ENCODE measurements around the gene CASP2.
"Not testable (repeated sequence)": the region's sequence is repeated elsewhere in the genome, so short reads cannot be mapped to it uniquely, and the experiment has no call there.

CASP2 gene

DNA sequence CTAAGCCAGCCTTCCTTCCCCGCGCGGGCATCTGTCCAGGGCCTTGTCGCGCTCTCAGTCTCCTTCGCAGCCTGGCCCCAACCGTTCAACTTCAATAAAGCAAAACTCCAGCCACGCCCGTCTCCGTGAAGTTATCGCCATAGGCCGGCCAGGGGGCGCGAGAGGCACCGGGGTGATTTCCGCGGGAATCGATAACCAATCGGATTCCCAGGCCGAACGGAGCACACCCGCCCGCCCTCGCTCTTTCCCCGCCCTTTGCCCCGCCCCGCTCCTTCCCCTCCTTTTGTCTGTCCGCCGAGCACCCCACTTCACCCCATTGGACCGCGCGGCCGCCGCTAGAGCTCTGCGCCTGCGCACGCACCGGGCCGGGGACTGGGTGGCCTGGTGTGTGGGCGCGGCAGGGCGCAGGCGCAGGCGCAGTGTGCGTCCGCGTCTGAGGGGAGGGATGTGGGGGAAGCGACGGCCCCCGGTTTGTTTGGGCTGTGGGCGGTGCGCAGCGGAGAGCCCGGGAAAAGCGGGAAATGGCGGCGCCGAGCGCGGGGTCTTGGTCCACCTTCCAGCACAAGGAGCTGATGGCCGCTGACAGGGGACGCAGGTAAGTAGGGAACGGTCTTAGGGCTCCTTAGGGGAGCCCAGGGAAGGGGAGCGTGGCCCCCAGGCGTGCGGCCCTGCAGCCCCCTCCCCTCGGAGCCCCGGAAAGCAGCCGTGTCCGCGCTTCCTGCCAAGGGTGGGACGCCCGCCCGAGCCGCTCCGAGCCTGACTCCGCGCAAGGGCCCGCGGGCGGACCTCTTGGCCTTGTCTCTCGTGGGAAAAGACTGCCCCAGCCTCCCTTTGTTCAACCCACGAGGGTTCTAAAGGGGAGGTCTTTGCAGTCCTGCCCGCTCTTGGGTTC, at the start of gene CASP2:
Gene CASP2, plus strand, starts transcription at position 417 of the 892 bp plus-strand sequence. Its CDS starts 105 bp downstream, at position 522.
- peak; percentile 95 for DNase-seq

DNA sequence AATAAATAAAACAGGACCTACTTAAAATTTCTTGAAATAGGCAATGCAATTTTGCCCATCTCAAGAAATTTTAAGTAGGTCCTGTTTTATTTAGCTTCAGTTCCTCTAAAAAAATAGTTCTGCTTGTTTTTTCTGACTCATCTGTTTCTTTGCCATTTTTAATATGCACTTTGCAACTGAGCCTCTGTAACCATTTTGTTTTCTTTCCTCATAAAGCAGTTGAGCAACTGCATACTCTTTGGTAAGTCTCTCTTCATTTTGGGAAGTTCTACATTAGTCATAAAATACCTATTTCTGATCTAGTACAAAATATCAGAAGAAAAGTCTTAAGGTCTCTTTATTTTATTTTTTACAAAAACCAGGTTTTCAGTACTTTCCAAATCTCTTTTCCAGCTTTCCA, 48.3 kb upstream of the CASP2 start:
- DNase-seq = peak; percentile 95

DNA sequence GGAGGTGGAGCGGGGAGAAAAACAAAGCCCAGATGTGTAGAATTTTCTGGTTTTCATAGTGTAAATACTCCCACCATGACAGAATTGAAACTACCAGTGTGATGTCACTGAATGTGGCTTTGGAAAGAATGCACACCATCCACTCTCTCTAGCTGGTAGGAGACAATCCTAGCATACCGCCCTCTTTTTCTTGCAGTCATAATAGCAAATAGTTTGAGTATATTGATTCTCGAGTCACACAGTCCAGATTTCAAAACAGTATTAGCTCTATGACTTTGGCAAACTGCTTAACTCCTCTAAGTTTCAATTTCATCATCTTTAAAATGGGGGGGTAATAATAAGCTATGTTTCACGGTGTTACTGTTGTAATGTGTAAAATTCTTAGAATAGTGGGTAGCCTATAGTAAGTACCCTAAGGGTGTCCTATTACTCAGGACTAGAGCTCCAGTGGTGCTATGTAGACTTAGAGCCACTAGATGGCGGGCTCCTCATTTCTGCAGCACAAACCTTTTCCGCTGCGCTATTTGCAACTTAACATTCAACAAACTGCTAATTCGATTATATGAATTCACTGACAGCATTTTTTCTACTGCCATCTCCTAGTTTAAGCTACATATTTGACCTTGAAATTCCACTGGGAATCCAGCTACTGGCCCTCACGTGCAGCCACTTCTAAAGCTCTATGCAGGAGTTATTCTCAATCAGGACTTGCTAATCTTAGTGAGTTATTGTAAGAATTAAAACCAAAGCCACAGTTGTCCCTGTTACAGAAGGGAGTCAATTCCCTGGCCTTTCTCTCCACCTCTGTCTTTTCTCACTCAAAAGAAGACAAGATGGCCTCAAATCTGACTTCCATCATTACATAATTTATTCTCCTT, 47.6 kb upstream of the CASP2 start:
- DNase-seq = peak; percentile 75

DNA sequence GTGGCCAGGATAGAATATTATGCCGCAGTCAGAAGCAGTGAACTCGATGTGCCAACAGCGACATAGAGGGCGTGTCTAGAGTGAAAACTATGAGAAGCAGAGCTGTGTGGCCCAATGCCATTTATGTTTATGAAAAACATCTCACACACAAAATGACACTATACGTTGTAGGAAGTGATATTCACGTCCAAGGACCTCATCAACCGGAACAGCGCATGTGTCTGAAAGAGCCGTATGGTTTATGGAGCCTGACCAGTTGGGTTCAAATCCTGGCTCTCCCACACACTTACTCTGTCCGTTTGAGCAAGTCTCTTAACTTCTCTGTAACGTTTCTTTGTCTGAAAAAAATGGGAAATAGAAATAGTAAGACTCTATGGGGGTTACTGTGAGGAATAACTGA, 45.8 kb upstream of the CASP2 start:
- peak; percentile 63 for DNase-seq

DNA sequence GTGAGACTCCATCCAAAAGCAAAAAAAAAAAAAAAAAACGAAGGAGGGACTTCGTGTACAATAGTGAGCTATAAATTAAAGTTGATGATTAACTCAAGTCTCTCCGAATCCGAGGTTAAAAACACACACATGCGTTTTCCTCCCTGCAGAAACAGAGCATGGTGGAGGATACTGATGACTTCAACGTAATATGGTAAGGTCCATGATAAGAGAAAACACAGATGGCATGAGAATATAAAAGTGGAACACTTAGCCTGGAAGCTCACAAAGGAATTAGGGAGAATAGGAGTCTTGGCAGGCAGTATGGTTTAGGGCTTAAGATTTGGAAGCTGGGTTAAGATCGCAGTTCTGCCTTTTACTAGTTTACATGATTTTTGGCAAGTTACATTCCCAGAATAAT, 45.0 kb upstream of the CASP2 start:
- no peak for DNase-seq

DNA sequence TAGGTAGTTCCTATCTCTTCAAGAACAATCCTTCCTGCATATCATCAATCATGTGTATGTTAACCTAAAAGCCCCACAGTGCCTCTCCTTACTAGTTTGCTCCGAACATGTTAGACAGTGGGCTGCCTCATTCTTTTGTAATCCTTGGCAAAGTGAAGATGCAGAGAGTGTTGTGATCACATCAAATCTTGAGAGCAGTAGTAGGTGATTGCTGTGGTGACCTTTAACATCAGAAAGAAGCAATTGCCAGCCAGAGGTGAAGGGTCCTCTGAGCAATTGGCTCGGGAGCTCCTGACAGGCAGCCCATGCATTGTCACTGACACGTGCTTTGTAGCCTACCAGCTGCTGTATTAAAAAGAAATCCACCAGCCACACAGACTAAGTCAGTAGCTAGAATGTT, 44.5 kb upstream of the CASP2 start:
- DNase-seq = no peak

DNA sequence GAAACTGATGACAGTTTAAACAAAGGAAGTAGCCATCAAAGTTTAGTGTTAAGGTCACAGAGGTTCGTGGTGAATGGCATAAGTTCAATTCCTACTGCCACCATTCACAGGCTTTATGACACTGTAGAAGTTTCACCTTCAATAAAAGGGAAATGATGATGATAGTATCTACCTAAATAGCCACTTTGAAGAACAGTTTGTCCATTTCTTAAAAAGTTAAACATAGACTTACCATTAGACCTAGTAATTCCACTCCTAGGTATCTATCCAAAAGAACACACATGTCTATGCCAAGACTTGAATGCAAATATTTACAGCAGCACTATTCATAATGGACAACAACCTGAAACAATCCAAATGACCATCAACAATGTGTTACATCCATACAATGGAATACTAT, 43.8 kb upstream of the CASP2 start:
- DNase-seq = no peak

DNA sequence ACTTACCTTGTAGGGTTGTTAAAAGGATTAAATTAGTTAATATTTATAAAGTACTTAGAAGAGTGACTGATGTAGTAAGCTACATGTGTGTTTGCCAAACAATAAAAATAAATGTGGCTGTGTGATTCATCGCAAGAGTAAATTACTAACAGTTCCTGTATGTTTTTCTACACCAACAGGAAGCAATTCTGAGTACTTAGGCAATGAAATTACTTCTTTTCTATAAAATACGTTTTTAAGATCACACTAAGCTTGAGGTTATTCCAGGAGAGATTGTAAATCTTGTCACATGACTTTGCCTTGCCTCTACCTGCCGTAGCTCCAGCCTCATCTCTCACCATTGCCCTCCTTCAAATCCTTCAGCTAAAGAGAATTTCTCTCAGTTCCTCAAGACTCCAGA, 43.0 kb upstream of the CASP2 start:
- DNase-seq = peak; percentile 83

DNA sequence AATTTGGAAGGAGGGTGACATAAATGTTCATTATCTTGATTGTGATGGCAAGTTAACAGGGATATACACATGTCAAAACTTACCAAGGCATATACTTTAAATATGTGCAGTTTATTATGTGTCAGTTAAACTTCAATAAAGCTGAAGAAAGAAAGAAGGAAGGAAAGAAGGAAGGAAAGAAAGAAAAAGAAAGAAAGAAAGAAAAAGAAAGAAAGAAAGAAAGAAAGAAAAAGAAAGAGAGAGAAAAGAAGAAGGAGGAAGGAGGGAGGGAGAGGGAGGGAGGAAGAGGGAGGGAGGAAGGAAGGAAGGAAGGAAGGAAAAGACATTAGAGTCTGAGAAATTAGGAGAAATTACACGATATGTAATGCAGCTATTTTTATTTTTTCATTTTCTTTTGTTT, 40.8 kb upstream of the CASP2 start:
- DNase-seq = no peak

DNA sequence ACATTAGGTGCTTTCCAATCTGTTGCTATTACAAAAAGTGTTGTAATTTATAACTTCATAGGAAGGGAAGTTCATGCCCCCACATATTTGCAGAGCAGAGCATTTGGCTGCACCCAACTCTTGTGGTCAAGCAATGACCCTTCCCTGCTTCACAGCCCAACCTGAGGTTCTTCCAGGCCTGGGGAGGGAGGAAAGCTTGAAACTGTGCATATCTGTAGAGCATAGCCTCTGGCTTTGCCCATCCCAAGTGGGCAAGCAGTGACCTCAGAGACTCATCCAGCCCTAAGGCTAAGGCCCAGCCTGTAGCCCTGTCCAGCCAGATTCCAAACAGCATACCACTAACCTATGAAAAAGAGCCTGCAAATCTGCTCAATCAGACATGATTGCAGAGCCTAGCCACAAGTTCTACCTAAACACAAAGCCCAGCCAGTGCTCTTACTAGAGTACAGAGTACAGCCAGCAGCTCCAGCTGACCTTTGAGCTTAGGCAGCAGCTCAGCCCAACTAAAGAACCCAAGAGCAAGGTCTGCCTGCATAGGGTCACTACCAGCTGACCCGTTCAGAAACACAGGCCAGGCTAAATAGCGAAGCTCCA, 39.3 kb upstream of the CASP2 start:
- DNase-seq = peak; percentile 57

DNA sequence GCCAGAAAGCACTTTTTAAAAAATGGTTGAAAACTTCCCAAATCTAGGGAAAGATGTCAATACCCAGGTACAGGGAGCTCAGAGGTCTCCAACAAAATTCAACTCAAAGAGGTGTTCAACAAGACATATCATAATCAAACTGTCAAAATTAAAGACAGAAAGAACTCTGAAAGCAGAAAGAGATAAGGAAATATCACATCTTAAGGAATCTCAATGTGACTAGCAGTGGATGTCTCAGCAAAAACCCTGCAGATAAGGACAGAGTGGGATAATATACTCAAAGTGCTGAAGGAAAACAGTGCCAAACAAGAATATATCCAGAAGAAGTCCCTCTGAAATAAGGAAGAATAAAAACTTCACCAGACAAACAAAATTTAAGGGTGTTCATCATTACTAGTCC, 38.0 kb upstream of the CASP2 start:
- DNase-seq = no peak

DNA sequence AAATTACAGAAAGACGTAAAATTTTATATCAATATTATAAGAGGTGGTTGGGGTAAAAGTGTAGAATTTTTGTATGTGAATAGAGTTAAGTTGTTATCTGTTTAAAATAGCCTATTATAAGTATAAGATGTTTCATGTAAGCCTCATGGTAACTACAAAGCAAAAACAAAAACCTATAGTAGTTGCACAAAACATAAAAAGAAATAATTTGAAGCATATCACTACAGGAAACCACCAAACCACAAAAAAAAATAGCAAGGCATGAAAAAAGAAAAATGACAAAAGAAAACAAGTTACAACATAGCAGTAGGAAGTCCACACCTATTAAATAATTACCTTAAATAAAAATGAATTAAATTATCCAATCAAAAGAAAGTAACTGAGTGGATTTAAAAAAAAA, 37.3 kb upstream of the CASP2 start:
- DNase-seq = no peak

DNA sequence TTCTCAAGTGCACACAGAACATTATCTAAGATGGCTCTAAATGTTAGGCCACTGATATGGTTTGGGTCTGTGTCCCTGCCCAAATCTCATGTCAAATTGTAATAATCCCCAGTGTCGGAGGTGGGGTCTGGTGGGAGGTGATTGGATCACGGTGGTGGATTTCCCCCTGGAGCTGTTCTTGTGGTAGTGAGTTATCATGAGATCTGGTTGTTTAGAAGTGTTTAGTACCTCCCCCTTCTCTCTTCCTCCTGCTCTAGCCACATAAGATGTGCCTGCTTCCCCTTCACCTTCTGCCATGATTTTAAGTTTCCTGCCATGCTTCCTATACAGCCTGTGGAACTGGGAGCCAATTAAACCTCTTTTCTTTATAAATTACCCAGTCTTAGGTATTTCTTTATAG, 36.1 kb upstream of the CASP2 start:
- DNase-seq = no peak

DNA sequence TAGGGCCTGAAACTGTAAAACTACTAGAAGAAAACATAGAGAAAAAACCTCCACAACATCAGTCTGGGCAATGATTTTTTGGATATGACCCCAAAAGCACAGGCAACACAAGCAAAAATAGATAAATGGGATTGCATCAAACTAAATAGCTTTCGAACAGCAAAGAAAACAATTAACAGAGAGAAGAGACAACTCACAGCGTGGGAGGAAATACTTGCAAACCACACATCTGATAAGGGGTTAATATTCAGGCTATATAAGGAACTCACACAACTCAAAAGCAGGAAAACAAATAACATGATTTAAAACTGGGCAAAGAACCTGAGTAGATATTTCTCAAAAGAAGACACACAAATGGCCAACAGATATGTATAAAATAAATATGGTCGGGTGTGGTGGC, 32.6 kb upstream of the CASP2 start:
- no peak for DNase-seq

DNA sequence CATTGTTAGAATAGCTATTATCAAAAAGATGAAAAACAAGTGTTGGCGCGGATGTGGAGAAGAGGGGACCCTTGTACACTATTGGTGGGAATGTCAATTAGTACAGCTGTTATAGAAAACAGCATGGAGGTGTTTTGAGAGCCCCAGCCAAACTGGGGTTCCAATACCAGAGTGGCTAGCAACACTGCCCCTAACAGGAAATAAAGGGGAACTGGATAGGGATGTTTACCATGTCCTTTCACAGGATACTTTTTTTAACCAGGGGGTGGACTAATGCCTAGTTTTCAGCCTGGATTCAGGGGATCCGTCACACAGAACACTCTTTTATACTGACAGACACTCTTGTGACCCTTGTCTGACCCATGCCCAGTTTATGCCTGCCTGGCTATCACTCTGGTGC, 31.8 kb upstream of the CASP2 start:
- DNase-seq = no peak

DNA sequence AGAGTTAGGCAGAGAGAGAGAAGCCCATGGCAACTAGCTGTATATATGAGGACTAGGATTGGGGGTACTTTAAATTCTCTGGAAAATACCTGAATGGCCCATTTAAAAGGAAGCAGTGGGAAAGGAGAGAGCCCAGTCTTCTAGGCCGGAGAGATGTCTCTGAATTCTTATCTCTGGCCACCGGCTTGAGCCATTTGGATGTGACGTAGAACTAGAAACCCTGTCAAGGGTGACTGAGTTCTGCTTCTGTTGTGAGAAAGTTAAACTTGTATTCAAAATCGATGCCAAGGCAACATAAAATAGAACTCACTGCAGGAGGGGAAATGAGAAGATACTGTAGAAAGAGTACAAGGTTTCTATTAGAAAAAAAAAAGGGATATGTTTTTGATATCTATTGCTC, 31.2 kb upstream of the CASP2 start:
- DNase-seq = no peak

DNA sequence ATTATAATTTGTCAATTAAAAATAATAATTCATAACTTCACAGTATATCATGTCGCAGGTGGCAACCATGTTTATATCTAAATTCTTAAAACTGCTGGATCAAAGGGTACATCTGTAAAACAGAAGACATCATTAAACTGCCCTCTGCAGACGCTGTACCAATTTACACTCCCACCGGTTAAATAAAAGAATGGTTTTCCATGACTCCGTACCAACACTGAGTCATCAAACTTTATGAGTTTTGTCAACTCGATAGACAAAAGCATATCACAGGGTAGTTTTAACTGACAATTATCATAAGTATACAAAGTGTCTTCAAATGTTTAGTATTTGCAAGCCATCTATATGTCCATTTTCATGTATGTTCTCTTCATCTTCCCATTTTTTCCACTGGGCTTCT, 30.6 kb upstream of the CASP2 start:
- no peak for DNase-seq

DNA sequence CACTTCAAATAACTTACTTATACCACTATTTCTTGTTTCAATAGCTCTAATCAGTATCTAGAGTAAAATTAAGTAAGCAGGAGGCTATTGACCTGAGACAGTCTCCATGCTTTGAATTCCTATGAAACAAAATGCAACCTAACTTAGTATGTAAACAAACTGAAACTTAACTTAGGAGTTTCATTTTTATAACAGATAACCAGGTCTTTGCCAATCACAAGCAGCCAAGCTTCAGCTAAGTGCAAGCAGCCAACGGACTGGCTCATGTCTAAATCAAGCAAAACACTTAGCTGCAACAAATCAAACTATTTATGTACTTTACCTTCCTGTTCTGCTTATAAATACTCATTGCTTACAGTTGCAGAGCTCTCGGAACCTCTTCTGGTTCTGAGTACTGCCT, 29.3 kb upstream of the CASP2 start:
- peak; percentile 61 for DNase-seq

DNA sequence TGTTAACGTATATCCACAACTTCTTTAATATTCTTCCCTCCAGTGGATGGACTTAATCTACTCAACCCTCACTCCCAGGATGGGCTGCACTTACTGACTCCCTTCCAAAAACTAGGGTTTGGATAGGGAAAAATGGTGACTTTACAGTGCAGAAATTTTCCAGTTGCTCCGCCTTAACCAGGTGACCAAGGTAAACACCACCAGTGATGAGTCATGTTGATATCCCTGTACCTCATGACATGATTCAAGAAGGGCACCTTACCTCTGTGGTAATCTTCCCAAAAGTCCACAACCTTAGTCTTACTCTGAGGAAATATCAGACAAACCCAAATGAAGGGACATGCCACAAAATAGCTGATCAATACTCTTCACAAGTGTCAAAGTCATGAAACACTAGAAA, 28.4 kb upstream of the CASP2 start:
- no peak for DNase-seq

DNA sequence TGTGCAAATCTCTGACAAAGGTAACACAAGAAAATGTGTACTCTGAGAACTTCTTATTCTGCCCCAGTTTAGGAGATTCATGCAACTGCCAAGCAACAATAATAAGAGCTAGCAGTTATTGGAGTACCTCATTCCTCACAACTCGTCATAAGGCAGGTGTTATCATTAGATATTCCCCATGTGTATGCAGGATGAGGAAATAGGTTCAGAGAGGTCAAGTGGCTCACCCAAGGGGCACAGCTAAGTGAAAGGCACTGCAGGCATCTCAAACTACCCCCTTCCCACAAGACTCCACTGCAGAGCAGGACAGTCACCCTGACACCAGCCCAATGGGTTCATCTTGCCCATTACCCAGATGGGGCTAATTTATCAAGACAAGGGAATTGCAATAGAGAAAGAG, 26.2 kb upstream of the CASP2 start:
- no peak for DNase-seq

DNA sequence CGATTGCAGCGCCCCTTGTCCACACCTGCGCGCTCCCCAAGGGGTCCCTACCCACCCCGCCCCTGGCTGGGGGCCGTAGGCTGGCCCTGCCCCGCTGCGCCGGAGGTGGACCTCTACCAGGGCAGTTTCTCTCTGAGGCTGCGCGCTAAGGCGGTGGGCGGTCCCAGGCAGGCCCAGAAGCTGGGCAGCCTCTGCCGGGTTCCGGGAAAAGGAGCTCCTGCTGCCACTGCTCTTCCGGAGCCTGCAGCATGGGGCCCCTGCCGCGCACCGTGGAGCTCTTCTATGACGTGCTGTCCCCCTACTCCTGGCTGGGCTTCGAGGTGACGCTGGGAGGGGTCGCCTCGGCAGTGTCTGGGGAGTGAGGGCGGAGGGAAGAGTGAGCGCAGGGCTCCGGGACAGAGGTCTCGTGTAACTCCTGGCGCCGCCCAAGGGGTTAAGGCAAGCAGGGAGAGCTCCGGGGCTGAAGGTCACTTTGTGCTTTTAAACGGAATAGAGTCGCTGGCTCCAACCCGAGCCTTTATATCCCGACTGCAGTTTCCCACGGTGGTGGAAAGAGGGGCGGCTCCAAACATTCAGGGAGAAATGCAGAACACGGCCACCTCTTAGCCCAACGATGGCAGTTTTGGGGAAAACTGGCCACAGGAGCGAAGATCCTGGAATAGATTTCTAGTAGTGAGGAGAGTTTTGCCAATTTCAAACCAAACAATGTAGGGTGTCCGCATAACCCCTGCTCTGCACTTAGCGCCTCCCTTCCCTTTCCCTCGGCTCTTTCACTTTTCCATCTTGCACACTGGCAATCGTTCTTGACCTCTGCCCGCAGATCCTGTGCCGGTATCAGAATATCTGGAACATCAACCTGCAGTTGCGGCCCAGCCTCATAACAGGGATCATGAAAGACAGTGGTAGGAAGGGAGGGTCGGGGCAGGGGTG, 24.6 kb upstream of the CASP2 start, which contains the start of gene GSTK1:
Gene GSTK1, plus strand, starts transcription at position 176 of the 930 bp plus-strand sequence. Its CDS starts 73 bp downstream, at position 249.
- peak; percentile 85 for DNase-seq

DNA sequence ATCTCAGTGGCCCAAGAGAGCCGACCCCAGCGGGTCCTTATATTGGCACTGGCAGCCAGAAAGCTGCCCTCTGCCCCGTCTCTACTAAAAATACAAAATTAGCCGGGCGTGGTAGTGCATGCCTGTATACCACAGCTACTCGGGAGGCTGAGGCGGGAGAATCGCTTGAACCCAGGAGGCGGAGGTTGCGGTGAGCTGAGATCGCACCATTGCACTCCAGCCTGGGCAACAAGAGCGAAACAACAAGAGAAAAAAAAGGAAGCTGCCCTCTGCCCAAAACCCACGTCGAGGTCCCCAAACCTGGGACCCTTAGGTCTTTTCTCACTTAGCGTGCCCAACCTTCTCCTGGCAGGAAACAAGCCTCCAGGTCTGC, 24.0 kb upstream of the CASP2 start:
- not testable (repeated sequence) for DNase-seq
